DND-41 (cell line): ENCODE measurements around the gene USP26.

Experiments used
- EZH2 ChIP-seq: IDR thresholded peaks from 3 replicates; pipeline ENCODE4 v1.6.1; 2012; ENCODE audit warnings: borderline replicate concordance, low read depth, mild to moderate bottlenecking, moderate library complexity, low read length, inconsistent platforms; ENCODE audit not compliant: severe bottlenecking
- TF ChIP-seq, protein P1 (sequence below): IDR thresholded peaks from 2 replicates; pipeline ENCODE4 v1.5.1; 2012; ENCODE audit warnings: borderline replicate concordance, low read length, moderate library complexity, mild to moderate bottlenecking; ENCODE audit not compliant: poor library complexity, severe bottlenecking; ENCODE audit errors: extremely low read depth

DNA sequence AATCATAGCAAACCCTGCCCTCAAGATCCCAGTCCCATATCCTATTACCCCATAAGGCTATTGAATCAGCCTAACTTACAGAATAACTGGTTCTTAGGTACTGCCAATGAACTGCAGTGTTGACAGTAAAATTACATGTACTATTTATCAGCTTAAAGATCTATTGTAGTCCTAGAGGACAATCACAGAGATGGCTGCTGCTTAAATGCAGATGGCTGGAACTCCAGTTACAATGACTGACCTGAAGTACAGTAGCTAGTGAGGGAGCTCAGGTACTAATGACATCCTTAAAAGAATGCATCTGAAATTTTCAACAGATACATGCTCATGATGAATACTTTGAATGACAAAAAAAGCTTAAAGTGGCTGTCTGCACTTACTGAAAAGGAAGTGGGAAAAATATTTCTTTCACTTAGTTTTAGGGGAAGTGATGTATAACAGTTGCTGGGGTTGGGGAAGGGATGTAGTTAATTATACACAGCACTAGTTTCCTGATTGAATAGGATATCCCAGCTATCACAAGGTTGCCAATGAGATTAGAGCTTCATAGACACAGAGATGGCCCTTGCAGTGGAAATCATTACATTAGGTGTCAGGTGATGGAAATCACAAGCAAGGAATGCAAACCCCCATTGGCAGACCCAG is 42.0 kb downstream of the USP26 start:
- TF ChIP-seq, protein P1, sequence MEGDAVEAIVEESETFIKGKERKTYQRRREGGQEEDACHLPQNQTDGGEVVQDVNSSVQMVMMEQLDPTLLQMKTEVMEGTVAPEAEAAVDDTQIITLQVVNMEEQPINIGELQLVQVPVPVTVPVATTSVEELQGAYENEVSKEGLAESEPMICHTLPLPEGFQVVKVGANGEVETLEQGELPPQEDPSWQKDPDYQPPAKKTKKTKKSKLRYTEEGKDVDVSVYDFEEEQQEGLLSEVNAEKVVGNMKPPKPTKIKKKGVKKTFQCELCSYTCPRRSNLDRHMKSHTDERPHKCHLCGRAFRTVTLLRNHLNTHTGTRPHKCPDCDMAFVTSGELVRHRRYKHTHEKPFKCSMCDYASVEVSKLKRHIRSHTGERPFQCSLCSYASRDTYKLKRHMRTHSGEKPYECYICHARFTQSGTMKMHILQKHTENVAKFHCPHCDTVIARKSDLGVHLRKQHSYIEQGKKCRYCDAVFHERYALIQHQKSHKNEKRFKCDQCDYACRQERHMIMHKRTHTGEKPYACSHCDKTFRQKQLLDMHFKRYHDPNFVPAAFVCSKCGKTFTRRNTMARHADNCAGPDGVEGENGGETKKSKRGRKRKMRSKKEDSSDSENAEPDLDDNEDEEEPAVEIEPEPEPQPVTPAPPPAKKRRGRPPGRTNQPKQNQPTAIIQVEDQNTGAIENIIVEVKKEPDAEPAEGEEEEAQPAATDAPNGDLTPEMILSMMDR = no peak
- no peak for TF ChIP-seq EZH2
